Endodermal cell (in vitro differentiated cells): Measurements from ENCODE around the gene ANKIB1. TPM values are rescaled to one million over a fixed set of nuclear protein-coding genes. Genes with fewer than 3 reads are reported as not detected.

Source experiments
- DNase-seq: peaks from one replicate; pipeline ENCODE4 v3.0.0-alpha.2; 2017
- H3K27ac ChIP-seq: 2 replicates; pipeline ENCODE4 v1.5.1; 2013; ENCODE audit warnings: mild to moderate bottlenecking, low read depth, low read length, moderate library complexity
- H3K27me3 ChIP-seq: 2 replicates; pipeline ENCODE4 v1.6.1; 2013; ENCODE audit warnings: mild to moderate bottlenecking, low read length, moderate library complexity; ENCODE audit not compliant: insufficient read depth, control insufficient read depth, poor library complexity, severe bottlenecking
- H3K36me3 ChIP-seq: 2 replicates; pipeline ENCODE4 v1.7.0; 2013; ENCODE audit warnings: mild to moderate bottlenecking, low read length, moderate library complexity; ENCODE audit not compliant: control insufficient read depth, insufficient read depth
- H3K4me1 ChIP-seq: one replicate; pipeline ENCODE4 v1.7.0; 2013; ENCODE audit warnings: low read length; ENCODE audit not compliant: control insufficient read depth, insufficient read depth
- H3K4me3 ChIP-seq: 2 replicates; pipeline ENCODE4 v1.5.1; 2013; ENCODE audit warnings: mild to moderate bottlenecking, low read length, moderate library complexity
- H3K9ac ChIP-seq: 2 replicates; pipeline ENCODE4 v1.6.1; 2013; ENCODE audit warnings: mild to moderate bottlenecking, low read length, moderate library complexity; ENCODE audit not compliant: poor library complexity, severe bottlenecking; ENCODE audit errors: extremely low read depth
- H3K9me3 ChIP-seq: 2 replicates; pipeline ENCODE4 v1.6.1; 2013; ENCODE audit warnings: mild to moderate bottlenecking, low read length, moderate library complexity; ENCODE audit not compliant: control insufficient read depth
- H3K27ac Mint-ChIP-seq: 2 replicates; pipeline ENCODE4 v1.8.0; 2020; ENCODE audit warnings: mixed read lengths
- H3K27me3 Mint-ChIP-seq: 2 replicates; pipeline ENCODE4 v1.8.0; 2021; ENCODE audit warnings: mild to moderate bottlenecking, mixed read lengths; ENCODE audit not compliant: insufficient read depth
- H3K36me3 Mint-ChIP-seq: 2 replicates; pipeline ENCODE4 v1.8.0; 2020; ENCODE audit warnings: low read depth, mixed read lengths
- H3K4me1 Mint-ChIP-seq: 2 replicates; pipeline ENCODE4 v1.8.0; 2020; ENCODE audit warnings: mixed read lengths
- H3K4me3 Mint-ChIP-seq: 2 replicates; pipeline ENCODE4 v1.8.0; 2020; ENCODE audit warnings: mild to moderate bottlenecking, moderate library complexity, mixed read lengths
- H3K9me3 Mint-ChIP-seq: 2 replicates; pipeline ENCODE4 v1.8.0; 2020; ENCODE audit warnings: mild to moderate bottlenecking, mixed read lengths
- WGBS, 2 experiments: methylation state at CpG; one replicate each; pipeline versions ENCODE4 v1.1.5 to v1.1.7; 2013; ENCODE audit warnings: missing lambda C conversion rate in 2 of 2, mixed read lengths in 1 of 2; ENCODE audit not compliant: insufficient coverage in 1 of 2, insufficient read length in 1 of 2; 5-methylcytosine and 5-hydroxymethylcytosine counted together
- total RNA-seq, 2 donors: library from RNA; stranded (reverse); fragmentation: NEBNext Ultra II Directional in 1 of 2; extraction: Animal tissue kit (Norgen Biotek cat#: 25700) in 1 of 2; gene quantifications; 2 replicates in 1 of 2; 3 replicates in 1 of 2; pipeline ENCODE4 v1.2.1, GENCODE V29; 2021
- TF ChIP-seq, protein P1 (sequence below): fragments of 200-600 bp; sonication (generic); conservative IDR thresholded peaks from 2 replicates; pipeline ENCODE4 v1.5.0; 2021; ENCODE audit warnings: antibody characterized with exemption, mild to moderate bottlenecking

The ANKIB1 gene
- total RNA-seq, 2 donors from 2014 or later = 51.4 to 60.7 TPM

DNA sequence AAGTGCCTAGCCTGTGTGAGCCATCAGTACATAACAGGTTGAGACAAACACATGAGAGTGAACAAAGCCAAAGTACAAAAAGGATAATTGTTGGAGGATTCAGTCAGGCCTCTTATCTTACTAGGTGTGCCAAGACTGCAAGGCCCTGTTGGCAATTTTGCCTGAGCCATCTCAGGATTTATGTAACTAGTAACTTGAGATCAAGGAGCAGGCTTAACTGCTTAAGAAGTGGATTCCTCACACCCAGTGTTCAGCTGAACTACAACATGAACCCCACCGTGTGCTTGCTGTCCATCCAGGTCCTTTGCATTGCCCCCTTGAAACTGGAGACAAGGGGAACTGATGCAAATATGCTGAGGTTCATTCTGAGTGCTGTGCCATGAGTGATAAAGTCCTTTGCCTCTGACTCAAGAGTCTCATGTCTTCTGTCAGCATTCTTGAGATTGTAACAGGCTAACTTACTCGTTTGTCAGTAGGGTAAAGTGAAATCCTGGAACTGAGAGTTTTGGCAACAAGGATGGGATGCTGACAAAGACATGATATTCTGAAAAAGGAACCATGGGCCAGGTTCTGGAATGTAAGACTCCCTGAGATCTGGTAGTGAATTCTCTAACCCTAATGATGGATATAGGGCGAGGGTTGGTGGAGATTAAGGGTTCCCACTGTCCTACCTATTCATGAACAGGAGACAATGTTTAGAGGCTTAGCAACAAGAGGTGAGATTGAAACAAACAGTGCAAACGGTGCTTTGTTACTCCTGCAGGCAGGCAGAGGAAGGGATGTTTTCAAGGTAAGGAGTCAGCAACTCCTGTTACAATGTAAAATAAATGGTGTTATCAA lies 157.4 kb downstream of the ANKIB1 start:
- TF ChIP-seq, protein P1, sequence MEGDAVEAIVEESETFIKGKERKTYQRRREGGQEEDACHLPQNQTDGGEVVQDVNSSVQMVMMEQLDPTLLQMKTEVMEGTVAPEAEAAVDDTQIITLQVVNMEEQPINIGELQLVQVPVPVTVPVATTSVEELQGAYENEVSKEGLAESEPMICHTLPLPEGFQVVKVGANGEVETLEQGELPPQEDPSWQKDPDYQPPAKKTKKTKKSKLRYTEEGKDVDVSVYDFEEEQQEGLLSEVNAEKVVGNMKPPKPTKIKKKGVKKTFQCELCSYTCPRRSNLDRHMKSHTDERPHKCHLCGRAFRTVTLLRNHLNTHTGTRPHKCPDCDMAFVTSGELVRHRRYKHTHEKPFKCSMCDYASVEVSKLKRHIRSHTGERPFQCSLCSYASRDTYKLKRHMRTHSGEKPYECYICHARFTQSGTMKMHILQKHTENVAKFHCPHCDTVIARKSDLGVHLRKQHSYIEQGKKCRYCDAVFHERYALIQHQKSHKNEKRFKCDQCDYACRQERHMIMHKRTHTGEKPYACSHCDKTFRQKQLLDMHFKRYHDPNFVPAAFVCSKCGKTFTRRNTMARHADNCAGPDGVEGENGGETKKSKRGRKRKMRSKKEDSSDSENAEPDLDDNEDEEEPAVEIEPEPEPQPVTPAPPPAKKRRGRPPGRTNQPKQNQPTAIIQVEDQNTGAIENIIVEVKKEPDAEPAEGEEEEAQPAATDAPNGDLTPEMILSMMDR = peak; percentile 46
- whole genome bisulfite sequencing, 2 experiments = 57 to 73% methylated on average over 3 to 4 of the region's 4 CpGs
- Mint-ChIP-seq H3K4me1 (peaks cover 18% of the 10 kb centered on the region), H3K4me3 (no peak overlapping the region), H3K9me3 (no peaks in the 10 kb centered on the region), H3K36me3 (peaks cover 12% of the 10 kb centered on the region), H3K27me3 (no peaks in the 10 kb centered on the region), H3K27ac (peak overlapping the region; percentile 83)
- no peak overlapping the region for H3K27ac ChIP-seq
- H3K36me3 ChIP-seq = peaks cover 29% of the 10 kb centered on the region
- no peak overlapping the region for H3K4me3 ChIP-seq
- H3K9me3 ChIP-seq = no peaks in the 10 kb centered on the region
- no peak overlapping the region for H3K9ac ChIP-seq
- DNase-seq = no peak
- H3K27me3 ChIP-seq = no peaks in the 10 kb centered on the region
- peaks cover 13% of the 10 kb centered on the region for H3K4me1 ChIP-seq

- H3K27ac Mint-ChIP-seq = peak overlapping the region; percentile 83
- peaks cover 23% of the 10 kb centered on the region for H3K36me3 ChIP-seq
- H3K9me3 ChIP-seq = no peaks in the 10 kb centered on the region
- no peak overlapping the region for H3K4me3 ChIP-seq
- no peaks in the 10 kb centered on the region for H3K27me3 Mint-ChIP-seq
- H3K27me3 ChIP-seq = no peaks in the 10 kb centered on the region
- H3K4me1 ChIP-seq = peaks cover 13% of the 10 kb centered on the region
- H3K36me3 Mint-ChIP-seq = peaks cover 6% of the 10 kb centered on the region
- WGBS, 2 experiments = 92 to 98% methylated on average over 6 of the region's 6 CpGs
- no peak overlapping the region for H3K27ac ChIP-seq
- no peak overlapping the region for H3K4me3 Mint-ChIP-seq
- DNase-seq = peak; percentile 51
- H3K9ac ChIP-seq = no peak overlapping the region
- TF ChIP-seq, protein P1 = no peak
- H3K4me1 Mint-ChIP-seq = peaks cover 18% of the 10 kb centered on the region
- H3K9me3 Mint-ChIP-seq = no peaks in the 10 kb centered on the region
Observed at GRCh38 chr7:92403760-92404074, 157.9 kb downstream of the ANKIB1 start.

- DNase-seq = peak; percentile 55
- 82 to 100% methylated on average over 1 to 6 of the region's 6 CpGs for whole genome bisulfite sequencing, 2 experiments
- TF ChIP-seq, protein P1 = peak; percentile 68
Observed at GRCh38 chr7:92404170-92404614, 158.4 kb downstream of the ANKIB1 start.

More at GRCh38 chr7:92404170-92404614, 158.4 kb downstream of the ANKIB1 start:
- Histone ChIP-seq H3K27me3 (no peaks in the 10 kb centered on the region), H3K27ac (no peak overlapping the region), H3K4me1 (peaks cover 13% of the 10 kb centered on the region), H3K9ac (no peak overlapping the region), H3K4me3 (no peak overlapping the region), H3K36me3 (peaks cover 18% of the 10 kb centered on the region), H3K9me3 (no peaks in the 10 kb centered on the region)
- Mint-ChIP-seq H3K27me3 (no peaks in the 10 kb centered on the region), H3K36me3 (peaks cover 2% of the 10 kb centered on the region), H3K4me3 (no peak overlapping the region), H3K9me3 (no peaks in the 10 kb centered on the region), H3K4me1 (peaks cover 18% of the 10 kb centered on the region), H3K27ac (peak overlapping the region; percentile 83)
